IPS DF 6.9 (cell line): ENCODE results near the gene ODAD4.
A peak's percentile ranks its signal among the peaks of the same experiment; 100 is the strongest.

Experiments
- DNase-seq: peaks from one replicate; pipeline ENCODE4 v3.0.0-alpha.2; 2013; ENCODE audit warnings: low read depth, low spot score
- H3K27ac ChIP-seq: one replicate; pipeline ENCODE4 v1.5.1; 2013; ENCODE audit warnings: low read length, control low read depth
- H3K27me3 ChIP-seq: 2 replicates; pipeline ENCODE4 v1.6.1; 2013; ENCODE audit warnings: mild to moderate bottlenecking, low read length; ENCODE audit not compliant: control insufficient read depth, insufficient read depth
- H3K36me3 ChIP-seq: 2 replicates; pipeline ENCODE4 v1.6.1; 2013; ENCODE audit warnings: low read length; ENCODE audit not compliant: control insufficient read depth, insufficient read depth
- H3K4me1 ChIP-seq: 2 replicates; pipeline ENCODE4 v1.6.1; 2013; ENCODE audit warnings: low read length; ENCODE audit not compliant: control insufficient read depth, insufficient read depth
- H3K4me3 ChIP-seq: 2 replicates; pipeline ENCODE4 v1.5.1; 2013; ENCODE audit warnings: mild to moderate bottlenecking, low read length
- H3K9me3 ChIP-seq: 2 replicates; pipeline ENCODE4 v1.6.1; 2013; ENCODE audit warnings: low read length, inconsistent platforms; ENCODE audit not compliant: control insufficient read depth, insufficient read depth
- WGBS: extraction: QIAGEN DNeasy Blood & Tissue Kit; methylation state at CpG from one replicate; pipeline ENCODE4 v1.1.7; 2013; ENCODE audit warnings: mixed read lengths, missing lambda C conversion rate; ENCODE audit not compliant: insufficient read length, insufficient coverage; 5-methylcytosine and 5-hydroxymethylcytosine counted together

Gene ODAD4

GRCh38 chr17:41913798-41914197 is 16.6 kb upstream of the ODAD4 start:
- peaks cover 46% of the 10 kb centered on the region for H3K36me3 ChIP-seq
- H3K27me3 ChIP-seq, result no peaks in the 10 kb centered on the region
- no peak overlapping the region for H3K4me3 ChIP-seq
- WGBS, result no CpG with 5 or more reads among the region's 4 CpGs
- no peak overlapping the region for H3K27ac ChIP-seq
- H3K4me1 ChIP-seq, result peaks cover 5% of the 10 kb centered on the region; the same call in 1 of the 2 replicates
- H3K9me3 ChIP-seq, result no peaks in the 10 kb centered on the region
- no peak for DNase-seq

- H3K4me3 ChIP-seq, result no peak overlapping the region
- H3K27me3 ChIP-seq, result no peaks in the 10 kb centered on the region
- H3K9me3 ChIP-seq, result no peaks in the 10 kb centered on the region
- H3K27ac ChIP-seq, result no peak overlapping the region
- peaks cover 40% of the 10 kb centered on the region for H3K36me3 ChIP-seq
- no CpG with 5 or more reads among the region's 6 CpGs for WGBS
- peaks cover 5% of the 10 kb centered on the region; the same call in 1 of the 2 replicates for H3K4me1 ChIP-seq
- no peak for DNase-seq
Observed at GRCh38 chr17:41914358-41914766, 16.1 kb upstream of the ODAD4 start.

GRCh38 chr17:41915020-41915419 is 15.4 kb upstream of the ODAD4 start:
- Histone ChIP-seq H3K36me3 (peaks cover 34% of the 10 kb centered on the region), H3K27ac (no peak overlapping the region)

GRCh38 chr17:41915566-41915965 is 14.9 kb upstream of the ODAD4 start:
- Histone ChIP-seq H3K36me3 (peaks cover 29% of the 10 kb centered on the region), H3K27ac (no peak overlapping the region), H3K4me1 (peaks cover 8% of the 10 kb centered on the region; the same call in 1 of the 2 replicates), H3K4me3 (no peak overlapping the region), H3K9me3 (no peaks in the 10 kb centered on the region), H3K27me3 (no peaks in the 10 kb centered on the region)
- no CpG with 5 or more reads among the region's 2 CpGs for whole genome bisulfite sequencing
- no peak for DNase-seq

More at GRCh38 chr17:41915020-41915419, 15.4 kb upstream of the ODAD4 start:
- WGBS, result no CpG with 5 or more reads among the region's 5 CpGs
- DNase-seq, result no peak
- no peaks in the 10 kb centered on the region for H3K27me3 ChIP-seq
- H3K9me3 ChIP-seq, result no peaks in the 10 kb centered on the region
- H3K4me1 ChIP-seq, result peaks cover 8% of the 10 kb centered on the region; the same call in 1 of the 2 replicates
- H3K4me3 ChIP-seq, result no peak overlapping the region

- Histone ChIP-seq H3K27me3 (no peaks in the 10 kb centered on the region), H3K4me1 (peaks cover 8% of the 10 kb centered on the region; the same call in 1 of the 2 replicates), H3K27ac (no peak overlapping the region), H3K9me3 (no peaks in the 10 kb centered on the region), H3K4me3 (no peak overlapping the region; the same call in 1 of the 2 replicates), H3K36me3 (peaks cover 16% of the 10 kb centered on the region)
- WGBS, result no CpG with 5 or more reads among the region's 4 CpGs
- no peak for DNase-seq
Observed at GRCh38 chr17:41917192-41917591, 13.2 kb upstream of the ODAD4 start.

- WGBS, result no CpG with 5 or more reads among the region's 26 CpGs
- peak overlapping the region; percentile 96 for H3K4me3 ChIP-seq
- H3K9me3 ChIP-seq, result no peaks in the 10 kb centered on the region
Observed at GRCh38 chr17:41917679-41918313, 12.6 kb upstream of the ODAD4 start.

GRCh38 chr17:41918314-41919164 is 11.9 kb upstream of the ODAD4 start, which contains the start of gene ACLY:
ACLY (minus strand) TSS chr17:41918951; CDS start chr17:41913873, 5,078 bp downstream.
- H3K4me1 ChIP-seq, result peaks cover 8% of the 10 kb centered on the region; the same call in 1 of the 2 replicates
- H3K36me3 ChIP-seq, result peaks cover 7% of the 10 kb centered on the region; the same call in 1 of the 2 replicates
- WGBS, result no CpG with 5 or more reads among the region's 80 CpGs
- H3K9me3 ChIP-seq, result no peaks in the 10 kb centered on the region
- DNase-seq, result peak; percentile 94
- peak within 1 kb of the TSS; percentile 11 for H3K27ac ChIP-seq
- peak within 1 kb of the TSS; percentile 96 for H3K4me3 ChIP-seq
- H3K27me3 ChIP-seq, result no peaks in the 10 kb centered on the region

More at GRCh38 chr17:41917679-41918313, 12.6 kb upstream of the ODAD4 start:
- Histone ChIP-seq H3K36me3 (peaks cover 12% of the 10 kb centered on the region; the same call in 1 of the 2 replicates), H3K27me3 (no peaks in the 10 kb centered on the region), H3K4me1 (peaks cover 8% of the 10 kb centered on the region; the same call in 1 of the 2 replicates), H3K27ac (no peak overlapping the region)
- no peak for DNase-seq

GRCh38 chr17:41919165-41919817 is 11.1 kb upstream of the ODAD4 start:
- Histone ChIP-seq H3K4me1 (peaks cover 8% of the 10 kb centered on the region; the same call in 1 of the 2 replicates), H3K36me3 (0 out of 2 replicates have a peak, but pooled peaks cover under 1% of the 10 kb centered on the region), H3K9me3 (no peaks in the 10 kb centered on the region), H3K27me3 (no peaks in the 10 kb centered on the region), H3K27ac (peak overlapping the region; percentile 11), H3K4me3 (peak overlapping the region; percentile 28; the same call in 1 of the 2 replicates)
- WGBS, result no CpG with 5 or more reads among the region's 33 CpGs
- peak; percentile 60 for DNase-seq

GRCh38 chr17:41919840-41920579 is 10.4 kb upstream of the ODAD4 start:
- Histone ChIP-seq H3K27me3 (no peaks in the 10 kb centered on the region), H3K36me3 (no peaks in the 10 kb centered on the region), H3K27ac (peak overlapping the region; percentile 9), H3K4me1 (peaks cover 8% of the 10 kb centered on the region; the same call in 1 of the 2 replicates), H3K9me3 (no peaks in the 10 kb centered on the region), H3K4me3 (peak overlapping the region; percentile 28; the same call in 1 of the 2 replicates)
- WGBS, result no CpG with 5 or more reads among the region's 7 CpGs
- DNase-seq, result no peak
